Measurements from ENCODE around the gene CRKL. TPM values are rescaled to one million over a fixed set of nuclear protein-coding genes. Genes with fewer than 3 reads are reported as not detected.
A peak's percentile ranks its signal among the peaks of the same experiment; 100 is the strongest.

Gene CRKL
- total RNA-seq, 2 donors from 2014 or later = 70.0 to 84.9 TPM

GRCh38 chr22:21000207-21000986 is 83.2 kb downstream of the CRKL start:
- Mint-ChIP-seq H3K36me3 (peaks cover 5 to 24% of the 10 kb centered on the region in 2 donors), H3K9me3 (no peaks in the 10 kb centered on the region), H3K27ac (peak overlapping the region; percentile 99 to 100)
- DNase-seq (ENCODE audit: low spot score in 2 of 2) (no peak), ATAC-seq (no peak)

DNA sequence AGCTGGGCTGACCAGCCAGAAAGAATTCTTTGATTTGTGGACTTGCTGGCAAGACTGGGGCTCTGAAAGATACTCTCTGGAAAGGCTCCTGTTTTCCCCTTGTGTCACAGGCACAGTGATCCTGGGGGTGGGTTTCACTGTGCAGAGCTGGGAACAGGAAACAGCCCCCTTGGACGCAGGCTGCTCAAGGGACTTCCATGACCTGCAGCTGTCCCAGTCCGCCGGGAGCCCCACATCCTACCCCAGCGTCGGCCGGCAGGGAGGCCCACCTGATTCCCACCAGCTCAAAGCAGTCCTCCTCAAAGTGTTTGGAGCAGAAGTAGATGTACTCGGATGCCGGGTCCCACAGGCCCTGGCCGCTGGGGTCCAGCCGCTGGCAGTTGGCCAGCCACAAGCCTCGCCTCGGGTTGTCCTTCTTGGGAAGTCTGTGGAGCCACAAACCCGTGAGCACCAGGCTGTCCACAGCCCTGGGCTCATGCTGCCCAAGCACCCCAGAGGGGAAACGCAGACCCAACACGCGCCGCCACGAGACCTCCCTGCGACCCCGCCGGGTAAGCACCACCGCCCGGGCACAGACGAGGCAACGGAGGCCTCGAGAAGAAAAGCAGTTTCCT is 83.9 kb downstream of the CRKL start:
- DNase-seq (ENCODE audit: low spot score in 2 of 2) = no peak
- ATAC-seq = no peak
- Mint-ChIP-seq H3K36me3 (peaks cover 5 to 24% of the 10 kb centered on the region in 2 donors), H3K9me3 (no peaks in the 10 kb centered on the region), H3K27ac (peak overlapping the region; percentile 99 to 100)

- peak; percentile 93 to 94 for ATAC-seq
- H3K9me3 Mint-ChIP-seq = no peaks in the 10 kb centered on the region
- DNase-seq (ENCODE audit: low spot score in 2 of 2) = peak; percentile 96 to 98
- peak within 1 kb of the TSS; percentile 99 to 100 for H3K27ac Mint-ChIP-seq
- H3K36me3 Mint-ChIP-seq = peaks cover 5 to 24% of the 10 kb centered on the region in 2 donors
Observed at GRCh38 chr22:21001601-21002325, 84.6 kb downstream of the CRKL start, which contains the start of gene THAP7. THAP7 (minus strand) TSS chr22:21002118; CDS start chr22:21001911, 207 bp downstream.

Other genes starting within 250 kb of the CRKL start
- not detected for gene SERPIND1, start 143.3 kb upstream of the CRKL start, total RNA-seq
- gene PI4KA, start 58.6 kb upstream of the CRKL start, total RNA-seq = 10 to 100 TPM; 68.3 to 97.6 TPM
- 10 to 100 TPM; 25.2 to 25.6 TPM for gene SNAP29, start 58.4 kb upstream of the CRKL start, total RNA-seq
- under 1 TPM; 0.11 to 0.12 TPM for gene AIFM3, start 49.8 kb downstream of the CRKL start, total RNA-seq
- gene LZTR1, start 64.9 kb downstream of the CRKL start, total RNA-seq = 10 to 100 TPM; 30.7 to 41.8 TPM
- gene THAP7, start 84.7 kb downstream of the CRKL start, total RNA-seq = 10 to 100 TPM; 21.9 to 23.9 TPM
- under 1 TPM in 1 of 2 donors, not detected in 1; 0.34 TPM for gene P2RX6, start 97.8 kb downstream of the CRKL start, total RNA-seq
- gene SLC7A4, start 115.2 kb downstream of the CRKL start, total RNA-seq = not detected
- gene LRRC74B, start 128.5 kb downstream of the CRKL start, total RNA-seq = not detected